ENCODE results near the gene RAB42. TPM values are rescaled to one million over a fixed set of nuclear protein-coding genes. Genes with fewer than 3 reads are reported as not detected.
"Not testable (repeated sequence)": the region's sequence is repeated elsewhere in the genome, so short reads cannot be mapped to it uniquely, and the experiment has no call there.

Gene RAB42
- total and polyA plus RNA-seq, 8 donors = 5.2 to 17.7 (median 6.4) TPM

DNA sequence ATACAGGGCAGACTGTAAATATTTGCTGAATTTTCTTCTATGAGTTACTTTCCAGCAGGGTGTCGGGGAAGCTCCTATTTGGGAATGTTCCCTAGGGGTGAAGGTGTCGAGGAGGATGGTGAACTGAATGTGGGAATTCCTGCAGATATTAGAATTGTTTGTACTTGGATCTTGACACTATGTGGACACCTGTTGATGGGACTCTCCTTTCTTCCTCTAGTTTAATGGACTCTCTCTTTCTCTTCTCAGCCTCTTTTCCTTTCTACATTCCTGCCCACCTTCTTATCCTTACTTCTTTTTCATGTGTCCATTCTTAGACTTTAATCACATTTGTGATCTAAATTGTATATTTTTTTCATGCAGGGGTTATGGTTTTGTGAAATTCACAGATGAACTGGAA, 25.1 kb upstream of the RAB42 start:
- intact Hi-C loops (cut with DNase I) = no loop called here
- TF ChIP-seq CTCF (IDR thresholded peaks at IDR 0.05) = no peak
- no peak for DNase-seq
- no peaks in the 10 kb centered on the region for H3K27me3 ChIP-seq
- no peak for ATAC-seq
- H3K36me3 ChIP-seq = peaks cover 0 to 100% of the 10 kb centered on the region in 2 donors
- H3K4me3 ChIP-seq = no peak overlapping the region
- H3K27ac ChIP-seq = no peak overlapping the region
- no peaks in the 10 kb centered on the region for H3K9me3 ChIP-seq
- no peaks in the 10 kb centered on the region for H3K4me1 ChIP-seq

GRCh38 chr1:28571911-28572310, 20.2 kb upstream of the RAB42 start:
- DNase-seq (no peak), ATAC-seq (no peak)
- H3K4me3 ChIP-seq = no peak overlapping the region
- no peak for TF ChIP-seq CTCF (IDR thresholded peaks at IDR 0.05)
- peaks cover 0 to 100% of the 10 kb centered on the region in 2 donors for H3K36me3 ChIP-seq
- intact Hi-C loops (cut with DNase I) = no loop called here
- H3K27ac ChIP-seq = no peak overlapping the region
- no peaks in the 10 kb centered on the region for H3K27me3 ChIP-seq
- H3K9me3 ChIP-seq = no peaks in the 10 kb centered on the region
- H3K4me1 ChIP-seq = peaks cover 0 to 3% of the 10 kb centered on the region in 2 donors

- H3K4me3 ChIP-seq; DNase-seq; H3K9me3 ChIP-seq; ATAC-seq; H3K4me1 ChIP-seq; intact Hi-C loops (cut with DNase I); H3K27me3 ChIP-seq; H3K27ac ChIP-seq: not testable (repeated sequence)
- peaks cover 0 to 100% of the 10 kb centered on the region in 2 donors for H3K36me3 ChIP-seq
These were observed 19.2 kb upstream of the RAB42 start for GRCh38 chr1:28572891-28573290.

- no peak for TF ChIP-seq CTCF (IDR thresholded peaks at IDR 0.05)
These were observed 18.5 kb upstream of the RAB42 start for GRCh38 chr1:28573564-28573963.

DNA sequence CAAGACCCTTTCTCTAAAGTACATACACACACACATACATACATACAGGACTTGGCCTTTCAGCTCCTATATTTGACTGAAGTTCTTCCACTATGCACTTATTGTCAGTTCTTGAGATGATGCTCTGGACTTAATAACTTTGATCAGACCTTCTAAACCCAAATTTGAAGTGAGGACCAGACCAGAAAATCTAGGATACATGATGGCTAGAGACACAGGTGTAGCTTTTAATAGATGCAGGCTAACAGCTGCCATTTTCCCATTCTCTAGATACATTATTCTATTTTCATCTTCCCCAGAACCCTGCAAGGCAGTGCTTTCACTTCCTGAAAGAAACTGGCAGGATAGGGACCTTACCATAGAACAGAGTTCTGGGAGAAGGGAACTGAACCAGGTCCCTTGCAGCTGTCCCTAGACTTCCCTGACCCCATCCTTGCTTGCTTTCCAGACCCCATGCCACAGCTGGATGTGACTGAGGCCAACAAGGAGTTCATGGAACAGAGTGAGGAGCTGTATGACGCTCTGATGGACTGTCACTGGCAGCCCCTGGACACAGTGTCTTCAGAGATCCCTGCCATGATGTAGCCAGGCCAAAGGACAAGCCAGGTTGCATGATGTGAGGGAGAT, 14.9 kb upstream of the RAB42 start:
- Histone ChIP-seq H3K4me3 (no peak overlapping the region), H3K4me1 (peaks cover 18 to 33% of the 10 kb centered on the region in 2 donors), H3K9me3 (no peaks in the 10 kb centered on the region), H3K36me3 (peaks cover 0 to 84% of the 10 kb centered on the region in 2 donors), H3K27ac (peak overlapping the region in 1 of 2 donors; percentile 21), H3K27me3 (no peaks in the 10 kb centered on the region)
- DNase-seq = no peak
- intact Hi-C loops (cut with DNase I) = no loop called here
- ATAC-seq = no peak
- TF ChIP-seq CTCF (IDR thresholded peaks at IDR 0.05) = no peak

More at GRCh38 chr1:28573564-28573963, 18.5 kb upstream of the RAB42 start:
- DNase-seq = no peak
- Histone ChIP-seq H3K9me3 (no peaks in the 10 kb centered on the region), H3K27ac (no peak overlapping the region), H3K36me3 (peaks cover 0 to 100% of the 10 kb centered on the region in 2 donors), H3K27me3 (no peaks in the 10 kb centered on the region), H3K4me3 (no peak overlapping the region), H3K4me1 (peaks cover 0 to 11% of the 10 kb centered on the region in 2 donors)
- no peak for ATAC-seq
- intact Hi-C loops (cut with DNase I) = no loop called here
